Measurements from ENCODE around the gene PCGF6.
A peak's percentile ranks its signal among the peaks of the same experiment; 100 is the strongest.

The PCGF6 gene

DNA sequence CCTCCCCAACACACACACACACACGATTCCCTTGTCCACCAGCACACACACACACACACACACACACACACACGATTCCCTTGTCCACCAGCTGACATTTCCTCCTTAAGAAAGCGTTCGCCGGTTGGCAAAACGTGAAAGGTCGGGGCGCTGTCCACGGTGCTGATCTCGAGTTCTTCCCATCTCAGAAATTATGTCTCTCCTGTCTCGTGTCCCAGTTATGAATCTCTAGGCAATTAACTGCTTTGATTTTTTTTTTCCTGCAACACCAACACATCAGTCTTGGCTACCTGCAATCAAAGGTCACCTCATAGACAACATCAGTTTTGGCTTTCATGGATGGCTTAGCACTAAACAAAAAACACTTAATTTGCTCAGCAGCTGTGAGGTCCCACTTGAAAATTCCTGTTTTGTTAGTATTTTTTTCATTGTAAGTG lies 72.1 kb downstream of the PCGF6 start:
- no peak for TF ChIP-seq CTCF (IDR thresholded peaks at IDR 0.05; ENCODE audit: control extremely low read depth, extremely low read depth, low read depth, missing control alignments)
- ChIA-PET POLR2A (interaction anchor here (0.6 kb wide), 2 partner anchors 209 to 219 kb away, joined by 4 read pairs; no protein-coding TSS in a partner anchor), CTCF (interaction anchor here (1.2 to 1.7 kb wide), 3 partner anchors 11 to 209 kb away, joined by 3 to 6 read pairs (median 5); no protein-coding TSS in a partner anchor)
- DNase-seq (ENCODE audit: extremely low spot score), result peak; percentile 61

DNA sequence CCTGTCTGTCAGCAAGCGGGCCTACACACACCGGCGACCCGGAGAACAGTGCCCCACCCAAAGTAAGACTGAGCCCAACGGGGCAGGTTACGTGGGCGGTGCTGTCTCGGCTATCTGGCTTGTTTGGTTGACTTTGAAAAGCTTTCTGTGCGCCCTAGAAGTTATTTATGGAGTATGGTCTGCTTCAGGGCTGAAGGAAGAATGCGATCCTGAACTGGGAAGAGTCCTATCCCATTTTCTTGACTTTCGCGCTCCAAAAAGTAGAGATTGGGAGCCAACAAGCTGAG lies 72.5 kb downstream of the PCGF6 start:
- POLR2A ChIA-PET, result interaction anchor here (0.6 kb wide), 2 partner anchors 209 to 219 kb away, joined by 4 read pairs; no protein-coding TSS in a partner anchor
- no peak for TF ChIP-seq CTCF (IDR thresholded peaks at IDR 0.05; ENCODE audit: control extremely low read depth, extremely low read depth, low read depth, missing control alignments)
- DNase-seq (ENCODE audit: extremely low spot score), result no peak
- CTCF ChIA-PET, result interaction anchor here (1.7 kb wide), 1 partner anchor 12 kb away, joined by 6 read pairs; no protein-coding TSS in a partner anchor

DNA sequence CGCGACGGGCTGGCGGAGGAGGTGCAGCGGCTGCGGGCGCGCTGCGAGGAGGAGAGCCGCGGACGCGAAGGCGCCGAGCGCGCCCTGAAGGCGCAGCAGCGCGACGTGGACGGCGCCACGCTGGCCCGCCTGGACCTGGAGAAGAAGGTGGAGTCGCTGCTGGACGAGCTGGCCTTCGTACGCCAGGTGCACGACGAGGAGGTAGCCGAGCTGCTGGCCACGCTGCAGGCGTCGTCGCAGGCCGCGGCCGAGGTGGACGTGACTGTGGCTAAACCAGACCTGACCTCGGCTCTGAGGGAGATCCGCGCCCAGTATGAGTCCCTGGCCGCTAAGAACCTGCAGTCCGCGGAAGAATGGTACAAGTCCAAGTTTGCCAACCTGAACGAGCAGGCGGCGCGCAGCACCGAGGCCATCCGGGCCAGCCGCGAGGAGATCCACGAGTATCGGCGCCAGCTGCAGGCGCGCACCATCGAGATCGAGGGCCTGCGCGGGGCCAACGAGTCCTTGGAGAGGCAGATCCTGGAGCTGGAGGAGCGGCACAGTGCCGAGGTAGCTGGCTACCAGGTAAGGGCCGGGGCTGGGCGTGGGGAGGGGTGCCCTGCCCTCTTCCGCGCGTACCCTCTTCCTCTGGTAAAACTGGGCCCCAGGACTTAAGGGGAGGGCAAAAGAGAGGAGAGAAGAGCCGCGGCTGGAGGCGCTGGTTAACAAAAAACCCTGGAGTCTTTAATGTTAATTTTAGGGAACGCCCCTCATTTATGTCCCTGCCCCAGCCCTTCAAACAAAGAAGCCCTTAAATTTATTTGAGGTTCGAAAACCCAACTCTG lies 73.0 kb downstream of the PCGF6 start:
- ChIA-PET POLR2A (interaction anchor here (0.6 kb wide), 1 partner anchor 209 kb away, joined by 4 read pairs; no protein-coding TSS in a partner anchor), CTCF (interaction anchor here (1.7 kb wide), 2 partner anchors 12 to 33 kb away, joined by 3 to 6 read pairs; no protein-coding TSS in a partner anchor)
- DNase-seq (ENCODE audit: extremely low spot score), result no peak
- TF ChIP-seq CTCF (IDR thresholded peaks at IDR 0.05; ENCODE audit: control extremely low read depth, extremely low read depth, low read depth, missing control alignments), result no peak

- CTCF ChIA-PET, result interaction anchor here (1.7 kb wide), 1 partner anchor 33 kb away, joined by 3 read pairs; no protein-coding TSS in a partner anchor
- TF ChIP-seq CTCF (IDR thresholded peaks at IDR 0.05; ENCODE audit: control extremely low read depth, extremely low read depth, low read depth, missing control alignments), result no peak
- peak; percentile 64 for DNase-seq (ENCODE audit: extremely low spot score)
- POLR2A ChIA-PET, result no interaction called here
Measured at GRCh38 chr10:103276896-103277712, 73.8 kb downstream of the PCGF6 start, which contains the start of gene INA. Gene INA (plus strand): TSS chr10:103277138. CDS start chr10:103277212, 74 bp downstream.

GRCh38 chr10:103276251-103276895 lies 74.6 kb downstream of the PCGF6 start:
- ChIA-PET CTCF (interaction anchor here (1.7 kb wide), 1 partner anchor 32 kb away, joined by 3 read pairs; no protein-coding TSS in a partner anchor), POLR2A (no interaction called here)
- no peak for TF ChIP-seq CTCF (IDR thresholded peaks at IDR 0.05; ENCODE audit: control extremely low read depth, extremely low read depth, low read depth, missing control alignments)
- DNase-seq (ENCODE audit: extremely low spot score), result no peak

DNA sequence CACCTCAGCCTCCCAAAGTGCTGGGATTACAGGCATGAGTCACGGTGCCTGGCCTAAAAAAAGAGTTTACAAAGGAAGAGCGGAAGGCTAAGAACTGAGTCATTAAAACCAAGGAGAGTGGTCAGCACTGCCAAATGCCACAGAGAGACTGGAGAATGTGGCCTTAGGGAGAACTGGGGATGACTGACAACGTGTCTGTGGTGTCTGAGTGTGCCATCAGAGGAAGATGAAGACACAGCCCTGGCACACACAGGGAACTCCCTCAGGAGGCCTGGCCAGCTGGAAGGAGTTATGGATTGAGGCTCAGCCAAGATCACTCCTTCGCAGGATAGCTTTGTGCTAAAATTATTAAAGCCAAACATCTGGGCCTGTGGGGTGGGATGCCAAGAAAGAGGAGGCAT lies 77.9 kb downstream of the PCGF6 start:
- CTCF ChIA-PET, result interaction anchor here (1.4 kb wide), 1 partner anchor 14 kb away, joined by 4 read pairs; no protein-coding TSS in a partner anchor
- no peak for DNase-seq (ENCODE audit: extremely low spot score)
- TF ChIP-seq CTCF (IDR thresholded peaks at IDR 0.05; ENCODE audit: control extremely low read depth, extremely low read depth, low read depth, missing control alignments), result no peak
- POLR2A ChIA-PET, result no interaction called here

Measured in GM10248 (cell line).